Stimulated activated CD4-positive, alpha-beta T cell treated with anti-CD3 and anti-CD28 coated beads, Interleukin-4, amount 100 ng/mL, for 1 hour (primary cell): ENCODE data around the gene CCT8L2.
A peak's percentile ranks its signal among the peaks of the same experiment; 100 is the strongest.
"Not testable (repeated sequence)": the region's sequence is repeated elsewhere in the genome, so short reads cannot be mapped to it uniquely, and the experiment has no call there.

Source experiments
- DNase-seq: peaks from one replicate; pipeline ENCODE4 v3.0.0-alpha.2; 2020

Gene CCT8L2

DNA sequence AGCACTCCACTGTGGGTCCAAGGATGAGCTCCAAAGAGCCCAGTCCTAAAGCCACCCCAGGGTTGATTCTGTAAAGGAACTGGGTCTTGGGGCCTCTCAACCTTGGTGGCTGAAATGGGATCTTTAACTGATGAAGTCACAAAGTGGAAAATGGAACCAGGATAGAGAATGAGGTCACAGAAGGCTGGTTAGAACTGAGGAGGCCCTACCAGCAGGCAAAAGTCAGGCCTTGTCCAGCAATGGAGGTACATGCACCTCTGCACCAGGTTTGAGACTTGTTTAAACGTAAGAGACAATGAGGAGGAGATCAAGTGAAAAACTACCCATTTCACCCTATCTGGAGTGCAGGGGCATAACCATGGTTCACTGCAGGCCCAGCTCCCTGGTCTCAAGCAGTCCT is at the start of gene CCT8L2:
CCT8L2 (minus strand) TSS at position 101 of the 400 bp plus-strand sequence. CDS start 260 bp downstream, outside the sequence.
- DNase-seq: not testable (repeated sequence)

DNA sequence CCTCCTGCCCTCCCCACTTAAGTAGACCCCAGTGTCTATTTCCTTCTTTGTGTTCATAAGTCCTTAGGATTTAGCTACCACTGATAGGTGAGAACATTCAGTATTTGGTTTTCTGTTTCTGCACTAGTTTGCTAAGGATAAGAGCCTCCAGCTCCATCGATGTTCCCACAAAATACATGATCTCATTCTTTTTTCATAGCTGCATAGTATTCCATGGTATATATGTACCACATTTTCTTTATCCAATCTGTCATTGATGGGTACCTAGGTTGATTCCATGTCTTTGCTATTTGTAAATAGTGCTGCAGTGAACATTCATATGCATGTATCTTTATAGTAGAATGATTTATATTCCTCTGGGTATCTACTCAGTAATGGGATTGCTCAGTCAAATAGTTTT is 42.8 kb upstream of the CCT8L2 start:
- not testable (repeated sequence) for DNase-seq

GRCh38 chr22:16634092-16634491 is 41.5 kb upstream of the CCT8L2 start:
- DNase-seq: not testable (repeated sequence)

DNA sequence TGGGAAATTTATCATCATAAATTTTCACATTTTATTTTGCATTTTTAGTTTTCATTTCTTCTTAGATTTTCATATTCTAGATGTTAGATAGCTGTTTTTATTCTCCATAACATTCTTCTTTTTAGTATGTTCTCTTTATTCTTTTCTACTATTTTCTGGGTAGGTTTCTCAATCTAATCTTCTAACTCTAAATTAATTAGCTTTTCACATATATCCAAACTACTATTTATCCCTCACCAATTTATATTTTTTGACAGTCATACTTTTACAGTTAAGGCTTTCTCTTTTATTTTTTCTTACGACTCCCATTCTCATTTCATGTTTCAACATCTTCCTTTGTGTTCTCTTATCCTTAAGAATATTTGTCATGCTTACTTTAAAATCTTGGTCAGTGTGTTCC is 35.9 kb upstream of the CCT8L2 start:
- DNase-seq: not testable (repeated sequence)

- DNase-seq: not testable (repeated sequence)
Observed at GRCh38 chr22:16625018-16625417, 32.4 kb upstream of the CCT8L2 start.

DNA sequence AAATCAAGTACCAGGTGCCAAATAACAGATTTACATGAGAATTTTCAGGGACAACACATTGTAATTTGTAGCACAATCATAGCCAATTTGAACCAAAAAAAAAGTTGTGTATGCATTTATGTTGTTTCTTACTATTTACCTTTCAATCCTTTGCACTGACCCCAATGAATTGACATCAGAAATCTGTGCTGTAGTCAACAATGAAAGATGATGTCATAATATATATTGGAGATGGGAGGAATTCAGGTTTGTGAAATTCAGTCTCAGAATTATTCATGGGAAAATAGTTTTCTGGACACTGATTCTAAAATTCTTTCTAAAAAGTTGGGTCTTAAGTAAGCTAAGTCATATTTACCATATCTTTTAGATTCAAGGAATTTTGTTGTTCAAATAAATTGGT is 31.0 kb upstream of the CCT8L2 start:
- DNase-seq: not testable (repeated sequence)

DNA sequence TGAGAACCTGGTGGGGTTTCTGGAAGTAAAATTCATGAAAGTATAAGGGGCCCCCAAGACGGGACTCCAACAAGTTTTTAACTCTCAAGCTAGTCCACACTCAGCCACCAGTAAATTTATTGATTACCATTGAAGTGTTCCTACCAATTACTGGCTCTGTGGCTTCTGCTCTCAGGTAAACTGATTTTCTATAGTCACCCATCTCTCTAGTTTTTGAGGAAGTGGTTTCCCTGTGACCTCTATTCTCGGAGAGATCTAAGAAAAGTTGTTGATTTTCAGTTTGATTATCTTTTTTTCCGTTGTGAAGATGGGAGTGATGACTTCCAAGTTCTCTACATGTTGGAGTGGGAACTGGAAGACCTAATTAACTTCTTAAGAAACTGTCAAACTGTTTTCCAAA is 24.9 kb upstream of the CCT8L2 start:
- DNase-seq: not testable (repeated sequence)

GRCh38 chr22:16616390-16616938 is 23.9 kb upstream of the CCT8L2 start:
- not testable (repeated sequence) for DNase-seq

DNA sequence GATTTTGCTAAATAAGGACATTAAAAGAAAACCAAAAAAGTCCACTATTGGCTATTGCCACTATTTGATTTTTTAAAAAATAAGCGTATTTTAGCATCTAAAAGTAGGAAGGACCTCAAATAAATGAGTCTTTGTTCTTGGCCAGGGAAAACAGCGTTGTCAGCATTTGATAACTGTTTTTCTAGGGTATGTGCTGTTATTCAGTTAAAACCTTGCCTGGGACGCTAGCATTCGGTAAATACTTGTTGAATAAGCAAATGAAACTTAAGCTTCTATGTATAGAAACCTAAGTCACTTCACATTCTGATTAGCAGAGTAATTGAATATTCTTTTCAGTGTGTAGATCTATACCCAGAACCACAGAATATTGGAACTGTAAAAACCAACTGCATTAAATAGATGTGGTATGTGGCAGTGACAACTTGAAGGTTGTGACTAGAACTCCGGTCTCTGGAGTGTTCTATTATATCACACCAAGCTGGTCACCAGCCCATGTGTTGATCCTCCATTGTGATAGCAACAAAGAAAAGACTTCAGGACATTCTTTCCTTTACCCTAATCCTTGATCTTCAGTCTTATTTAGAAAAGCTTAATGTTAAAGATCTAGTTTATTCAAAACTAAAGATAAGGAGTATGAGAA is 23.1 kb upstream of the CCT8L2 start:
- not testable (repeated sequence) for DNase-seq

DNA sequence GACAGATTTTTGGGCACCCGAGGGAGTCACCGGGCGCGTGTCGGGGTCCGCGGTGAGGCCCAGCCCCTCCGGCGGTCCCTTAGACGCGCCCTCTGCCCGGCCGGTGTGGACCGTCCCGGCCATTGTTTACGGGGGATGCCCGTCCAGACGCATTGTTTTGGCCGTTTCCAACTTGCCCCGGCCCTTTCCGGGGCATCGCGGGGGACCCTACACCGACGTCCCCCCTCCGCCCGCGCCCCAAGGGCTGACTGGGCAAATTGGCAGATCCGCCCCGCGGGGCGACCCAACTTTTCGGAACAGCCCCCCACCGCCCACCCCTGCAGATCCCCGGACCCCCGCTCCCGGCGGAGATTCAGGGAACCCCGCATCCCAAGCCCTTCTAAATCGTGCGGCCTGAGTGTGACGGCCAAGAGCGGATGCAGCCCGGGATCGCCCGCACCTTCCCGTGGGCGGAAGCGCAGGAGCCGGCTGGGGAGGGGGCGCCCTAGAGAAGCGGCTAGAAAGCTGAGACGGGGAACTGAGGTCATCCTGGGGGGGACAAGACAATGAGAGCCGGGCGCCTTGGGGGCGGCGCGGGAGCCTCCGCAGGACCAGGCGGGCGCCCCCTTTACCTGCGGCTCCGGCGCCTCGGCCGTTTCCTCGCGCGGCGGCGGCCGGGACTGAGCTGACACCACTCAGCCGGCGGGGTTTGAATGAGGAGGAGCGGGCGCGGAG is 17.1 kb upstream of the CCT8L2 start:
- no peak for DNase-seq

DNA sequence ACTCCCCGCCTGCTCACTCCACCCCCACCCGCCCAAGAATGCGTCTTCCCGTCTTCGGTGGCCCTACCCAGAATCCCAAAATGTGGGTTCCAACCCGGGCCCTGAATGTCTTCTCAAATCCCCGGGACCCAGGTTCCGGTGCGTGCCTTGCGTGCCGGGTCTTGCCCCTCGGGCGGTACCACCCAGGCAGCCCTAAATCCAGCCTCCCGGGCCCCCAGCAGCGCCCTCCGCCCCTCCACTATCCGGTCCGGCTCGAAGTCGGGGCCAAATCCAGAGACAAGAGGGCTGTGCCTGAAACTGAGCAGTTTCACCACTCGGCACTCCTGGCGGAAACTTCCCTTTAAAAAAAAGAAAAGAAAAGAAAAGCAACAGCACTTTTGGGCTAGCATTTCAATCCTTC is 16.3 kb upstream of the CCT8L2 start:
- no peak for DNase-seq

DNA sequence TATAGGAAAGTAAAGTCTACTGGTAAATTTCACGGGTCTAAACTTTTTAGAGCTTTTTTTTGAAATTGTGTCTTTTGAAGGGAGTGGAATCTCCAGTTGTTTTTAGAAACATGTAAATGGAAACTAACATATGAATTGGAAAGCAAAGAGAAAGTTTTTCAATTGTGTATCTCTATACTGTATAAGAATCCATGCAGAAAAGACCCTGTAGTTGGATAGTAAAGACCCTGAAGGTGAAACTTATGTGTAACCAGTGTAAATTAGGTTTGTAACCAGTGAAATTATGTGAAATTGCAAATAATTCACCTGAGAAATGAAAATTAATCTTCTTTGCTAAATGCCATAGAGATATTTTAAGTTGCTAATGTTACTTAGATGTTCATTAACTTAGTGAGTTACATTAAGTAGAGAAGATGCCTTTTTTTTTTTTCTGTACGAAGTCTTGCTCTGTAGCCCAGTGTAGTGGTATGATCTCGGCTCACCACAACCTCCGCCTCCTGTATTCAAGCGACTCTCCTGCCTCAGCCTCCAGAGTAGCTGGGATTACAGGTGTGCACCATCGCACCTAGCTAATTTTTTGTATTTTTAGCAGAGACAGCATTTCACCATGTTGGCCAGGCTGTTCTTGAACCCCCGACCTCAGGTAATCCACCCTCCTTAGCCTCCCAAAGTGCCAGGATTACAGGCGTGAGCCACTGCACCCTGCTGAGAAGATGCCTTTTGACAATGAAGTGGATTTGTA is 11.8 kb upstream of the CCT8L2 start:
- DNase-seq: not testable (repeated sequence)

GRCh38 chr22:16603770-16604242 is 11.2 kb upstream of the CCT8L2 start:
- not testable (repeated sequence) for DNase-seq

GRCh38 chr22:16603448-16603768 is 10.8 kb upstream of the CCT8L2 start:
- DNase-seq: no peak

DNA sequence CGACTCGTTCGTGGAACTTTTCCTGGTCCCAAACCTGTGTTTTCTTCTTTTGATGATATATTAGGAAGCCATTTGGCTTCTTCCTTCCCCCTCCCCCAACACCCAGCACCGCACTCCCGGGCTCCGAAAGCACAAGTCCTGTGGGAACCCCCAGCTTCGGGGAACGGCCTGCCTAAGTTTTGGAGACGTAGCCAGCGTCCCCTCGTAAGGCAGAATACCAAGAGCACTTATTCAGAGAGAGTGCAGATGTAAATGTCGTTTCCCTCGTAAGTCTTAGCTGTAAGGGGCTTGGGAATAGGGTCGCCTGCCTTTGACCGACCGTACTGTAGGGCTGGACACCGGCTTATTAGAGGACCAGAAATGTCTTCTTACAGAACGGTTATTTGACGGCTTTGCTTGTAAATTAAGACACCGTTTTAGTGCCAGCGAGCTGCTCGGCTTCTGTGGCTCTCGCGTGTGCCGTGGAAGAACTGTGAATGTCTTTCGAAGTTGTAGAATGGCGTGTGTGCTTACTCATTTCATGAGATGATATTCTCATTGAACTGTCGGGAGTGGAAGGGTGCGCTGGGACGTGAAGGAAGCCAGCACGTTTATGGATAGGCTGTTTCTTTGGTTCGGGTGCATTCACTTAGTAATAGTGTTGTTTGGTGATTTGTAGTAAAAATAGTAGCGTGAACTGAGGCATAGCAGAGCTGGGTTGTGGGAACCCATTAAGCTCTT is 10.3 kb upstream of the CCT8L2 start:
- not testable (repeated sequence) for DNase-seq

- DNase-seq: not testable (repeated sequence)
Observed at GRCh38 chr22:16602224-16602727, 9.7 kb upstream of the CCT8L2 start.

- peak; percentile 8 for DNase-seq
Observed at GRCh38 chr22:16601437-16602223, 9.0 kb upstream of the CCT8L2 start.

- peak; percentile 31 for DNase-seq
Observed at GRCh38 chr22:16600644-16601436, 8.2 kb upstream of the CCT8L2 start.

GRCh38 chr22:16599648-16600047 is 7.0 kb upstream of the CCT8L2 start:
- DNase-seq: not testable (repeated sequence)

GRCh38 chr22:16595251-16595650 is 2.6 kb upstream of the CCT8L2 start:
- not testable (repeated sequence) for DNase-seq

DNA sequence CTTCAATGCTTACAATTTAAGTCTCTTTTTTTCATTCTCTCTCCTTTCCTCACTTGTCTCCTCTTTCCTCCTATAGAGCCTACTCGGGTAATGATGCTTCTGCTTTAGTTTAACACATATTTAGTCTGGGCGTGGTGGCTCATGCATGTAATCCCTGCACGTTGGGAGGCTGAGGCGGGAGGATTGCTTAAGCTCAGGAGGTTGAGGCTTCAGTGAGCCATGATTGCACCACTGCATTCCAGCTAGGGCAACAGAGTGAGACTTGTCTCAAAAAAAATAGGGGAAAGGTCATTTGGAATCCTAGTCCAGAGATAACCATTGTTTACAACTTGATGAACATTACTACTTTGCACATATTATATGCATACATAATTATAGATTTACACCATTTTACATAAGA is 1.4 kb upstream of the CCT8L2 start:
- DNase-seq: no peak
